Rectal smooth muscle tissue (tissue), 1 donor: ENCODE data around the gene RELCH.
"Not testable (repeated sequence)": the region's sequence is repeated elsewhere in the genome, so short reads cannot be mapped to it uniquely, and the experiment has no call there.

Experiments used
- H3K27ac ChIP-seq: one replicate; pipeline ENCODE4 v1.7.0; 2013; ENCODE audit warnings: low read depth, low read length, inconsistent platforms
- H3K27me3 ChIP-seq: one replicate; pipeline ENCODE4 v1.7.0; 2013; ENCODE audit warnings: low read length; ENCODE audit not compliant: control insufficient read depth, insufficient read depth
- H3K36me3 ChIP-seq: one replicate; pipeline ENCODE4 v1.7.0; 2013; ENCODE audit warnings: low read length; ENCODE audit not compliant: control insufficient read depth, insufficient read depth
- H3K4me1 ChIP-seq: one replicate; pipeline ENCODE4 v1.7.0; 2013; ENCODE audit warnings: low read length; ENCODE audit not compliant: control insufficient read depth, insufficient read depth
- H3K4me3 ChIP-seq: one replicate; pipeline ENCODE4 v1.7.0; 2013; ENCODE audit warnings: low read length
- H3K9ac ChIP-seq: one replicate; pipeline ENCODE4 v1.7.0; 2013; ENCODE audit warnings: low read length

The RELCH gene

DNA sequence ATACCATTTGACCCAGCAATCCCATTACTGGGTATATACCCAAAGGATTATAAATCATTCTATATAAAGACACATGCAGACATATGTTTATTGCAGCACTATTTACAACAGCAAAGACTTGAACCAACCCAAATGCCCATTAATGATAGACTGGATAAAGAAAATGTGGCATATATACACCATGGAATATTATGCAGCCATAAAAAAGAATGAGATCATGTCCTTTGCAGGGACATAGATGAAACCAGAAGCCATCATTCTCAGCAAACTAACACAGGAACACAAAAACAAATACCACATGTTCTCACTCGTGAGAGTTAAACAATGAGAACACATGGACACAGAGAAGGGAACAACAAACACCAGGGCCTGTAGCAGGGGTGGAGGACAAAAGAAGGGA is 20.5 kb upstream of the RELCH start:
- not testable (repeated sequence) for H3K4me1 ChIP-seq, H3K4me3 ChIP-seq, H3K9ac ChIP-seq, H3K27me3 ChIP-seq, H3K27ac ChIP-seq, H3K36me3 ChIP-seq

GRCh38 chr18:62170857-62171256 is 16.2 kb upstream of the RELCH start:
- Histone ChIP-seq H3K4me1 (no peaks in the 10 kb centered on the region), H3K9ac (no peak overlapping the region), H3K27ac (no peak overlapping the region), H3K36me3 (no peaks in the 10 kb centered on the region), H3K4me3 (no peak overlapping the region), H3K27me3 (no peaks in the 10 kb centered on the region)

DNA sequence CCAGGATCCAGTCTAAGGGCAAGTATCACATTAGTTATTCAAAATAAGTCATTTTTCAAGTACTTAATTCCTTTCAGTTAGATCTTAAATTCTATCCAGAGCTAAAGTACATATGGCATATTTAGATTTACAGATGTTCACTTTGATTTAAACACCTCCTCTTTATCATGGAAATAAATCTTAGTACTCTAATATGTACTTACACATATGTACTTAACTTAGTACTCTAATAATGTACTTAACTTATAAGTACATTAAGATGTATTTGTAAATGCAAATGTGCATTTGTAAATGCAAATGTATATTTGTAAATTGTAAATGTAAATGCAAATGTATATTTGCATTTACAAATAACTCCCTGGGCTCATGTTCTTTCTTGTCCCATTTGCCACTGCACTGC is 14.8 kb upstream of the RELCH start:
- Histone ChIP-seq H3K4me1 (no peaks in the 10 kb centered on the region), H3K9ac (no peak overlapping the region), H3K27ac (no peak overlapping the region), H3K36me3 (no peaks in the 10 kb centered on the region), H3K27me3 (no peaks in the 10 kb centered on the region), H3K4me3 (no peak overlapping the region)

GRCh38 chr18:62175521-62175920 is 11.5 kb upstream of the RELCH start:
- Histone ChIP-seq H3K27me3 (no peaks in the 10 kb centered on the region), H3K9ac (no peak overlapping the region), H3K4me1 (no peaks in the 10 kb centered on the region), H3K27ac (no peak overlapping the region), H3K4me3 (no peak overlapping the region), H3K36me3 (no peaks in the 10 kb centered on the region)

DNA sequence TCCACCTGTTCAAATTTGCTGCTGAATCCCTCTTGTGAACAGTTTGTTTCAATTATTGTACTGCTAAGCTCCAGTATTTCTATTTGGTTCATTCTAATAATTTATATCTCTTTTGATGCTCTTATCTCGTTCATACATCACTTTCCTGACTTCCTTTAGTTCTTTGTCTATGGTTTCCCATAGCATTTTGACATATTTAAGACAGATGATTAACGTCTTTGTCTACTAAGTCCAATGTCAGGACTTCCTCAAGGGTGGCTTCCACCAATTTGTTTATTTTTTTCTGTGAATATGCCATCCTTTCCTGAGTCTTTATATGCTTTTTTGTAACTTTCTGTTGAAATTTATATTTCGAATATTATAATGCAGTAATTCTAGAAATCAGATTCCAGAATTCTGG is 9.8 kb upstream of the RELCH start:
- Histone ChIP-seq H3K27ac (no peak overlapping the region), H3K4me1 (no peaks in the 10 kb centered on the region), H3K27me3 (no peaks in the 10 kb centered on the region), H3K9ac (no peak overlapping the region), H3K36me3 (no peaks in the 10 kb centered on the region), H3K4me3 (no peak overlapping the region)

GRCh38 chr18:62179213-62179612 is 7.8 kb upstream of the RELCH start:
- Histone ChIP-seq H3K27me3 (no peaks in the 10 kb centered on the region), H3K36me3 (no peaks in the 10 kb centered on the region), H3K4me3 (no peak overlapping the region)

DNA sequence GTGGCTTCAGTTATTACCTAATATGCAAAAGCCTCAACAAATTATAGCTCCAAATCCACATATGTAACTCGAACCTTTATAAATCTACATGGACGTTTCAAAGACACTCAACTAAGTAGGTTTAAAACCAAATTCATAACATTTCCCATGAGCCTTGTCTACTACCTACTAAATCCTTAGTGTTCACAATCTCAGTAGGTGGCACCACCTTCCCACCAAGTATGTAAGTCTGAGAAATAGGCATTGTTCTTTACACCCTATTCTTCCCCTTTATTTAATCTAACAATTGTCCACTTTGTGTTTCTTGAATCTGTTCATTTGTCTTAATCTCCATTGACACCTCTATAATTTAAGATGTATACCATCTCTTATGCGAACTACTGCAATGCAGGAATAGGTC is 4.8 kb upstream of the RELCH start:
- Histone ChIP-seq H3K27ac (no peak overlapping the region), H3K27me3 (no peaks in the 10 kb centered on the region), H3K36me3 (no peaks in the 10 kb centered on the region), H3K4me1 (no peaks in the 10 kb centered on the region), H3K9ac (no peak overlapping the region), H3K4me3 (no peak overlapping the region)

More at GRCh38 chr18:62179213-62179612, 7.8 kb upstream of the RELCH start:
- Histone ChIP-seq H3K4me1 (no peaks in the 10 kb centered on the region), H3K9ac (no peak overlapping the region), H3K27ac (no peak overlapping the region)

DNA sequence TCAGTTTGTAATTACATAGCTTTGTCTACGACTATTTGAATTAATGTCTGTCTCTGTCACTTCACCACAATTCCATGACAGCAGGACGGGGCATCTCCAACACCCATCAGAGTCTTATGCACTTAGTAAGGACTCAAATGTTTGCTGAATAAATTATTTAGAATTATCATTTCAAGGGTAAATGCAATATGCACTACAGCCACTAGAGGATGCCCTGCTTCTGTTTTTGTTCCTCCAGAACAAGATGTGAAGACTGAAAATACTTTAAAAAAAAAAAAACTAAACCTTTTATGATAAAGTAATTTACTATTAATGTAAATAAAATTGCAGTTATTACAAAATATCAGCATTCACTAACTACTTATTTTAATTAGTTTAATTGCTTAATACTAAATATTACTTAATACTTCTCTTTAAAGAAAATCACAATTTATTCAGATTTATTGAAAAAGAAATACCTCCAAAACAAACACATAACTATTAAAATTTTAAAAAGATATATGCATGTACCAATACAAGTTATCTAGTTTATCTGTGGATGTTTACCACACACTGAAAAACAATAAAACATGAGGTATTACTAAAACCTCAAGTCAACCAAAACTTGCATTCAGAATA is 3.4 kb upstream of the RELCH start:
- peaks cover 3% of the 10 kb centered on the region for H3K4me1 ChIP-seq
- no peak overlapping the region for H3K9ac ChIP-seq
- H3K4me3 ChIP-seq = no peak overlapping the region
- no peaks in the 10 kb centered on the region for H3K27me3 ChIP-seq
- H3K27ac ChIP-seq = no peak overlapping the region
- no peaks in the 10 kb centered on the region for H3K36me3 ChIP-seq

GRCh38 chr18:62186499-62186773 is 619 bp upstream of the RELCH start:
- peaks cover 4% of the 10 kb centered on the region for H3K4me1 ChIP-seq
- H3K27me3 ChIP-seq = no peaks in the 10 kb centered on the region
- H3K36me3 ChIP-seq = no peaks in the 10 kb centered on the region
- peak overlapping the region; percentile 27 for H3K27ac ChIP-seq
- H3K4me3 ChIP-seq = peak overlapping the region; percentile 95
- peak overlapping the region; percentile 81 for H3K9ac ChIP-seq

DNA sequence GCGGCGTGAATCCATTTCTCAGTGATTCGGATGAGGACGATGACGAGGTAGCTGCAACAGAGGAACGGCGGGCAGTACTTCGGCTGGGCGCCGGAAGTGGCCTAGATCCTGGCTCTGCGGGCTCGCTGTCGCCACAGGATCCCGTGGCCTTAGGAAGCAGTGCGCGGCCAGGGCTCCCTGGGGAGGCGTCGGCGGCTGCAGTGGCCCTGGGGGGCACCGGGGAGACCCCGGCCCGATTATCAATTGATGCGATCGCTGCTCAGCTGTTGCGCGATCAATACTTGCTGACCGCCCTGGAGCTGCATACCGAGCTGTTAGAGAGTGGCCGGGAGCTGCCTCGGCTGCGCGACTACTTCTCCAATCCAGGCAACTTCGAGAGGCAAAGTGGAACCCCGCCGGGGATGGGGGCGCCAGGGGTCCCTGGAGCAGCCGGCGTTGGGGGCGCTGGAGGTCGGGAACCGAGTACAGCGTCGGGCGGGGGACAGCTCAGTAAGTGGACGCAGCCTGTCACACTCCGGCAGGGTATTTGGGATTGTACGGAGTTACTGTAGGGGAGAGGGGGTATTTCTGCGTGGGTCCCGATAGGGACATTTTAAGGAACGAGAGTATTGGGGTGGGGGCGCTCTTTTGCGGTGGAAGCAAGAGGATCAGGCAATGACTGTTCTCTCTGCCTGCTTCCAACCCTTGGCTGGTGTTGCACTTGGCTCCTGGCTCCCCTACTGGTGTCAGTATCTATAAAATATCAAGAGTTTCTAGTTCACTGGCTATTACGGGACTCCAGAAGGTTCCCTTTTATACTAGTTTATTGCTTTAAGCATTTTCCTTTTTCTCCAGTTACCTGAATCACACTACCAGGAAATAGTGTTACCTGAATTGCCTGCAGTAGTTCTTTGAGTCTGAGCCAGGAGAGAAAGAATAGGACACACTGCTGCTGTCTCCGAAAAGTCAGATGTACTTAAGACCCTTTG is 772 bp downstream of the RELCH start:
- Histone ChIP-seq H3K4me3 (peak overlapping the region; percentile 100), H3K9ac (peak overlapping the region; percentile 91), H3K36me3 (no peaks in the 10 kb centered on the region), H3K27me3 (no peaks in the 10 kb centered on the region), H3K27ac (peak overlapping the region; percentile 67), H3K4me1 (peaks cover 4% of the 10 kb centered on the region)

- H3K36me3 ChIP-seq = no peaks in the 10 kb centered on the region
- no peaks in the 10 kb centered on the region for H3K27me3 ChIP-seq
- H3K4me1 ChIP-seq = peaks cover 4% of the 10 kb centered on the region
- no peak overlapping the region for H3K27ac ChIP-seq
- no peak overlapping the region for H3K9ac ChIP-seq
- H3K4me3 ChIP-seq = peak overlapping the region; percentile 100
Observed at GRCh38 chr18:62189208-62189607, 2.2 kb downstream of the RELCH start.

- H3K9ac ChIP-seq = no peak overlapping the region
- no peaks in the 10 kb centered on the region for H3K4me1 ChIP-seq
- no peak overlapping the region for H3K27ac ChIP-seq
- H3K4me3 ChIP-seq = no peak overlapping the region
- no peaks in the 10 kb centered on the region for H3K27me3 ChIP-seq
- H3K36me3 ChIP-seq = no peaks in the 10 kb centered on the region
Observed at GRCh38 chr18:62196079-62196478, 9.0 kb downstream of the RELCH start.

DNA sequence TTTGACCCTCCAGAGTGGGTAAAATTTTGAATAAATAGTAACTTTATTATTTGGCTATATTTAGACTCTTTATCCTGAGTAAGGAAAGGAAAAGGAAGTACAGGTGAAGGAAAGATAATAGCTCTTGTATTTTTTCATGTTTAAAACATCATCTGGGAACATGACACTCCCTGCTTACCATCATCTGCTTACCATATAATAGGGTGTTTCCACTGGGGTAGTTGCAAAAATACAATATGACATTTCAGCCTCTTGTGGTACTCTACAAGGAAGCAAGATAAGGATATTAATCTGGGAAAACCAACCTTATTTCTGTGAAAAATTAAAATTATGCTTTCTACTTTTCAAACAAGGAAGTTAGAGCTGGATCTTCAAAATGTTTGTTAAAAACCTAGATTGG is 9.9 kb downstream of the RELCH start:
- Histone ChIP-seq H3K4me3 (no peak overlapping the region), H3K4me1 (no peaks in the 10 kb centered on the region), H3K27me3 (no peaks in the 10 kb centered on the region), H3K36me3 (no peaks in the 10 kb centered on the region), H3K27ac (no peak overlapping the region), H3K9ac (no peak overlapping the region)
